Thyroid gland (tissue), 4 donors: ENCODE results near the gene LINC00305. TPM values are rescaled to one million over a fixed set of nuclear protein-coding genes. Genes with fewer than 3 reads are reported as not detected.

Source experiments
- DNase-seq, 2 donors: peaks; one replicate each; pipeline ENCODE4 v3.0.0-alpha.2; 2019
- H3K27ac ChIP-seq, 3 donors: fragments of 200-600 bp; sonication (generic); 1 replicate in 2 of 3; 2 replicates in 1 of 3; pipeline ENCODE4 v1.5.1; 2016 to 2019; ENCODE audit warnings: mild to moderate bottlenecking in 1 of 3, moderate library complexity in 1 of 3
- H3K27me3 ChIP-seq: fragments of 200-600 bp; sonication (generic); one replicate; pipeline ENCODE4 v1.5.1; 2019
- H3K36me3 ChIP-seq, 2 donors: fragments of 200-600 bp; sonication (generic); one replicate each; pipeline ENCODE4 v1.5.1; 2016 to 2019
- H3K4me1 ChIP-seq, 2 donors: fragments of 200-600 bp; sonication (generic); one replicate each; pipeline ENCODE4 v1.5.1; 2017 to 2019
- H3K4me3 ChIP-seq, 3 donors: fragments of 200-600 bp; sonication (generic); replicated peaks in 1 of 3; 1 replicate in 2 of 3; 2 replicates in 1 of 3; pipeline ENCODE4 v1.5.1; 2016; ENCODE audit warnings: mild to moderate bottlenecking in 1 of 3
- H3K9me3 ChIP-seq: fragments of 200-600 bp; sonication (generic); one replicate; pipeline ENCODE4 v1.5.1; 2017
- CTCF ChIP-seq, 6 experiments: fragments of 200-600 bp in 3 of 6; fragments of 450-650 bp in 3 of 6; sonication (generic) in 3 of 6; IDR thresholded peaks; one replicate each; pipeline ENCODE4 v1.5.1; 2016 to 2019; ENCODE audit warnings: antibody characterized with exemption in 6 of 6, mild to moderate bottlenecking in 2 of 6, inconsistent platforms in 1 of 6, moderate library complexity in 1 of 6
- POLR2A ChIP-seq, 2 donors: fragments of 450-650 bp; IDR thresholded peaks; one replicate each; pipeline ENCODE4 v1.6.1; 2017; ENCODE audit warnings: antibody characterized with exemption in 2 of 2, mild to moderate bottlenecking in 2 of 2, moderate library complexity in 1 of 2
- WGBS, 2 donors: methylation state at CpG; one replicate each; pipeline ENCODE4 v1.1.5; 2017; 5-methylcytosine and 5-hydroxymethylcytosine counted together
- intact Hi-C: fragments of 100-400 bp; cut with DNase I; formaldehyde crosslinking; loops from one replicate; pipeline ENCODE4 v1.15.1; 2023
- total RNA-seq, 4 donors: library from RNA; depleted of rRNA; stranded (reverse); fragments of >200 nt; gene quantifications; one replicate each; pipeline ENCODE4 v1.2.3, GENCODE V29; 2016

LINC00305 gene
- total RNA-seq, 4 donors from 2014 or later = not detected

GRCh38 chr18:64094210-64094609 lies 54.7 kb downstream of the LINC00305 start:
- Histone ChIP-seq H3K36me3 (no peaks in the 10 kb centered on the region), H3K9me3 (no peaks in the 10 kb centered on the region), H3K27ac (no peak overlapping the region), H3K4me3 (no peak overlapping the region), H3K27me3 (no peaks in the 10 kb centered on the region), H3K4me1 (no peaks in the 10 kb centered on the region)
- 0 to 29% methylated on average over 1 of the region's 1 CpG for WGBS, 2 donors
- intact Hi-C loops = no loop called here
- no peak for DNase-seq
- TF ChIP-seq CTCF (IDR thresholded peaks at IDR 0.05) = no peak
- TF ChIP-seq POLR2A (IDR thresholded peaks at IDR 0.05) = no peak

- TF ChIP-seq CTCF (IDR thresholded peaks at IDR 0.05) = no peak
- no peak for TF ChIP-seq POLR2A (IDR thresholded peaks at IDR 0.05)
- intact Hi-C loops = no loop called here
- no peak for DNase-seq
- Histone ChIP-seq H3K9me3 (no peaks in the 10 kb centered on the region), H3K27me3 (no peaks in the 10 kb centered on the region), H3K4me3 (no peak overlapping the region), H3K27ac (no peak overlapping the region), H3K36me3 (no peaks in the 10 kb centered on the region), H3K4me1 (no peaks in the 10 kb centered on the region)
These were observed 57.4 kb downstream of the LINC00305 start for GRCh38 chr18:64091526-64091925.

GRCh38 chr18:64090876-64091275 lies 58.0 kb downstream of the LINC00305 start:
- Histone ChIP-seq H3K4me1 (no peaks in the 10 kb centered on the region), H3K36me3 (no peaks in the 10 kb centered on the region), H3K4me3 (no peak overlapping the region), H3K27ac (no peak overlapping the region), H3K9me3 (no peaks in the 10 kb centered on the region), H3K27me3 (no peaks in the 10 kb centered on the region)
- 84 to 91% methylated on average over 2 of the region's 2 CpGs for WGBS, 2 donors
- no peak for TF ChIP-seq POLR2A (IDR thresholded peaks at IDR 0.05)
- TF ChIP-seq CTCF (IDR thresholded peaks at IDR 0.05) = no peak
- DNase-seq = no peak
- intact Hi-C loops = no loop called here

- Histone ChIP-seq H3K27ac (no peak overlapping the region), H3K9me3 (no peaks in the 10 kb centered on the region), H3K4me3 (no peak overlapping the region), H3K36me3 (no peaks in the 10 kb centered on the region), H3K27me3 (no peaks in the 10 kb centered on the region), H3K4me1 (no peaks in the 10 kb centered on the region)
- WGBS, 2 donors = 77 to 91% methylated on average over 1 of the region's 1 CpG
- TF ChIP-seq CTCF (IDR thresholded peaks at IDR 0.05) = no peak
- TF ChIP-seq POLR2A (IDR thresholded peaks at IDR 0.05) = no peak
- DNase-seq = no peak
- intact Hi-C loops = no loop called here
These were observed 65.0 kb downstream of the LINC00305 start for GRCh38 chr18:64083916-64084315.

- H3K4me1 ChIP-seq = no peaks in the 10 kb centered on the region
- DNase-seq = no peak
- TF ChIP-seq CTCF (IDR thresholded peaks at IDR 0.05) = no peak
- TF ChIP-seq POLR2A (IDR thresholded peaks at IDR 0.05) = no peak
- H3K9me3 ChIP-seq = no peaks in the 10 kb centered on the region
- intact Hi-C loops = no loop called here
- H3K27ac ChIP-seq = no peak overlapping the region
- no peaks in the 10 kb centered on the region for H3K27me3 ChIP-seq
- no peaks in the 10 kb centered on the region for H3K36me3 ChIP-seq
- H3K4me3 ChIP-seq = no peak overlapping the region
These were observed 66.4 kb downstream of the LINC00305 start for GRCh38 chr18:64082513-64082912.
